NCI-H1694 treated with DMSO at 0.1 percent for 48 hours (cell line): ENCODE results near the gene RNU6-1.

Source experiments
- DNase-seq: peaks from one replicate; lab custom pipeline; 2025; lab: John Stamatoyannopoulos, UW

RNU6-1 gene

DNA sequence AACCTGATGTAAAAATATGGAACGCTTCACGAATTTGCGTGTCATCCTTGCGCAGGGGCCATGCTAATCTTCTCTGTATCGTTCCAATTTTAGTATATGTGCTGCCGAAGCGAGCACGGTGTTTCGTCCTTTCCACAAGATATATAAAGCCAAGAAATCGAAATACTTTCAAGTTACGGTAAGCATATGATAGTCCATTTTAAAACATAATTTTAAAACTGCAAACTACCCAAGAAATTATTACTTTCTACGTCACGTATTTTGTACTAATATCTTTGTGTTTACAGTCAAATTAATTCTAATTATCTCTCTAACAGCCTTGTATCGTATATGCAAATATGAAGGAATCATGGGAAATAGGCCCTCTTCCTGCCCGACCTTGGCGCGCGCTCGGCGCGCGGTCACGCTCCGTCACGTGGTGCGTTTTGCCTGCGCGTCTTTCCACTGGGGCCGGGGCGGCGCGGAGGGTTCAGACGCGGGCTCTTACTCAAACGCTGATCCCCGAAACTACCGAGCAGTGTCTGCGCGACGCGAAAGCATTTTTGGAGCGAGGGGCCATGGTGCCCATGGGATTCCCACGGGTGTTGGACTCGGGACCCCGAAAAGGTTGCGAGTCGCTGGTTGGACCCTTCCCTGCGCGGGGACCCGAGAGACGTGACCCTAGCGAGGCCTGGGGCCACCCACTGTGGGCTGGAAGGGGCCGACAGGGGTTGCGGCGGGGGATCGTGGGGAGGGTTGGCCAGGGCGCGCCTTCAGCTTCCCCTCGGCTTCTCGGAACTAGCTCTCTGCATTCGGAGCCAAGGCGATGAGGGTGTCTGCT, at the start of gene RNU6-1:
RNU6-1 (minus strand) TSS at position 117 of the 820 bp plus-strand sequence.
- peak; percentile 88 for DNase-seq

- no peak for DNase-seq
Measured at GRCh38 chr15:67887776-67888175, 47.9 kb upstream of the RNU6-1 start.

- no peak for DNase-seq
Measured at GRCh38 chr15:67885861-67886260, 46.0 kb upstream of the RNU6-1 start.

- no peak for DNase-seq
Measured at GRCh38 chr15:67885175-67885523, 45.3 kb upstream of the RNU6-1 start.

DNA sequence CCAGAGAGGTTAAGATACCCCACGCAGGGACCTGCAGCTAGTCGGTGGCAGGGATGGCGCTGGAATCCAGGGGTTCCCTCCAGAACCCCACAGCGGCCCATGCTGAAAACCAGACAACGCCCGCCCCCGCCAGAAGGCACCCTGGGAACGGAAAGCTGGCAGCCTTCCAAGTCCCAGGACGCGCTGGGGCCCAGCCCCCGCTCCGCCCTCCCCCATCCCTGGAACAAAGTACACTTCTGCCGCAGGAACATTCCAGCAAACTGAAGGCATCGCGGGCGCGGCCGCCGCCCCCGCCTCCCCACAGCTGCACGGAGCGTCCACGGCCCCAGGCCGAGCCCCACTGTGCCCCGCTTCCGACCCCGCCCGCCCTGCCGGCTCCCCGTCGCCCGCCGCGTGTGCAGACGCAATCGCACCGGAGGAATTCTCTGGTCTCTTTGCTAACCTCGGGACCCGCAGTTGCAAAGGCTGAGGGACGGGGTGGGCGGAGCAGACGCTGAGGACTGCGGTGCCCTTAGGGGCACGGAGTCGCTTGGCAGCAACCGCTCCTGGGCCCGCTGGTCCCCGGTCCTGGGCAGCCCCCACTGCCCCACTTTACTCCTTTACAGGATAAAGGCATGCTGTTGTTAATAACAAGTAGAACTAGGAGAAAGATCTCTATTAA, 44.8 kb upstream of the RNU6-1 start:
- peak; percentile 18 for DNase-seq

GRCh38 chr15:67884009-67884408, 44.2 kb upstream of the RNU6-1 start:
- DNase-seq, result no peak

- no peak for DNase-seq
Measured at GRCh38 chr15:67883234-67883773, 43.5 kb upstream of the RNU6-1 start.

DNA sequence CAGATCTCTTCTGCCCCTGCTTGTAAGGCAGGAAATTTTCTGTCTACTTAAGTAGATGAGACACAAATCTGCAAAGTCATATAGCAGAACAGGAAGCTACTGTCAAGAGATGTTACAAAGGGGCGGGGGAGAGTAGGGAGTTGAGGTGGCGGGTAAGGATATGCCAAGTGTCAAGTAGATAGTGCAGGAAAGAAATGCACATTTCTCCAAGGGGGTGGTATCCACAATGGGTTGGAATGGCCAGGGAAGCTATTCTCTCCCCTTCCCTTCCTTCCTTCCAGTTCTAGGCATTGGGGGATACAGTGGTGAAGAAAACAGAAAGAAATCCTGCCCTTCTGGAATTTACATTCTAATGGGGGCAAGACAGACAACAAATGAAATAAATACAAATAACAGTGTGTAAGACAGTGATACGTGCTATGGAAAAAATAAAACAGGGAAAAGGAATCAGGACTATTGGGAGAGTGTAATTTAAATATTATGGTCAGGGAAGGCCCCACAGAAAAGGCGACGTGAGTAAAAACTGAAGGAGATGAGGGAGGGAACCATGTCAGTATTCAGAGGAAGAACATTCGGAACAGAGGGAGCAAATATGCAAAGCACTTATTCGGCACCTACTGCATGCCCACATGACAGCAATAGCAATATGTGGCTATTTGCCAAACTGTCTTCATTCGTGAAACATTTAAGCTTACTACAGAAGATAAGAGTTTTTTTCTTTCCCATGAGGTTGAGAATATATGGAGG, 42.8 kb upstream of the RNU6-1 start:
- DNase-seq, result no peak

DNA sequence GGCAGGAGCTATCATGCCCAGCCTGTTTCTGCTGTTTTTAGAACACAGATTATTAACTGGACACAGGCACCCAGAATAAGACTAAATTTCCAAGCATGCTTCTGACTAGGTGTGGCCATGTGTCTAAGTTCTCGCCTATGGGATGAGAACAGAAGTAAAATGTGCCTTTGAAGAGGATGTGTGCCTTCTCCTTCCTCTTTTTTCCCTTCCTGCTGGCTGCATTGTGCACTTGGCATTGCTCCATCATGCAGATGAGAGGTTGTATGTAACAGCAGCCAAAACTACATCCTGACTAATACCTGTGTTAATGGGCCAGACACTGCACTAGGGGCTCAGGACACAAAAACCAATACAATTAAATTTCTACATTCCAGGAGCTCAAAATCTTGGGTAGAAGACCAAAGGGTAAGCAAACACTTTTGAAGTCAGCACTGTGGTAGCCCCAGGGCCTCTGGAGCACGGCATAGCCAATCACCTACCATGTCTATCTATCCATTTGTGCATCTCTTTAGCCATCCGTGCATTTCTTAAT, 40.9 kb upstream of the RNU6-1 start:
- DNase-seq, result no peak

DNA sequence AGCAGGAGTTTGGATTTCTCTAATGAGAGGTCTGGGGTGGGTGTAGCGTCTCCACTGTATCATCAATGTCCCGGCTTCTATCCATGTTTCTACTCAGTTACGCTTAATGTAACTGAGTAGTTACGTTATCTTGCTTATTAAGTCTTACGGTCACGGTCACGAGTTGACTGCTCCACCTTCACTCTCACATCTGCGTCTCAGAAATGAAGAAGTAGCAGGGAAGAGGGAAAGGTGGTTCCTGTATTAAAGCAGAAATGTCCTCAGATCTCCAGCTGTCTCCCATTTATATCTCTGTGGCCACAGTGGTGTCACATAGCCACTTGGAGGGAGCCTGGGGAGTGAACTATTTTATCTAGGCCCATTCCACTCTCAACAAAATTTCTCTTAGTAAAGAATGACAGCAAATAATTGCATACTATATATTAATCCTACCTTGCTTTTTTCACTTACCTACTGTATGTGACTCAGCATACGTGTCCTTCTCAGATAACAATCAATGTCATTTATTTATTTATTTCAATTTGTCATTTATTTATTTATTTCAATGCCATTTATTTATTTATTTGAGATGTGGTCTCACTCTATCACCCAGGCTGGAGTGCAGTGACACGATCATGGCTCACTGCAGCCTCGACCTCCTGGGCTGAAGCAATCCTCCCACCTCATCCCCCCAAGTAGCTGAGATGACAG, 39.7 kb upstream of the RNU6-1 start:
- DNase-seq, result no peak

- DNase-seq, result no peak
Measured at GRCh38 chr15:67878712-67879206, 38.9 kb upstream of the RNU6-1 start.

DNA sequence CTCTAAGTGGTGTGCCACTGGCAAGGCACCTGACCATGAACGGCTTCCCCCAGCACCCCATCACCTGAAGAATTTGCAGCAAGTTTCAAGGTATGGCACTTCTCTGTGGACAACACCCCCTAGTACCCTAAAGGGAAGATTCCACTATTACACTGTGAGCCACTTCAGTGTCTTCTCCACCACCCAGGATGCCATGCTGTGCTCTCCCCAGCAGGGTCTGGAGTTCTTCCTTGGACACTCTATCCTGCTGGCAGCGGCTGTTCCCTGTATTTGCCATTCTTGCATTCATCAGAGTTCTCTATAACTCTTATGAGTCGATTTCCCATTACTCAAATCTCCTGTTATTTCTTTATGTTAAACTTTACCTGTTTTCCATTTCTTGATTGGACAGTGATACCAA, 33.9 kb upstream of the RNU6-1 start:
- DNase-seq, result no peak

DNA sequence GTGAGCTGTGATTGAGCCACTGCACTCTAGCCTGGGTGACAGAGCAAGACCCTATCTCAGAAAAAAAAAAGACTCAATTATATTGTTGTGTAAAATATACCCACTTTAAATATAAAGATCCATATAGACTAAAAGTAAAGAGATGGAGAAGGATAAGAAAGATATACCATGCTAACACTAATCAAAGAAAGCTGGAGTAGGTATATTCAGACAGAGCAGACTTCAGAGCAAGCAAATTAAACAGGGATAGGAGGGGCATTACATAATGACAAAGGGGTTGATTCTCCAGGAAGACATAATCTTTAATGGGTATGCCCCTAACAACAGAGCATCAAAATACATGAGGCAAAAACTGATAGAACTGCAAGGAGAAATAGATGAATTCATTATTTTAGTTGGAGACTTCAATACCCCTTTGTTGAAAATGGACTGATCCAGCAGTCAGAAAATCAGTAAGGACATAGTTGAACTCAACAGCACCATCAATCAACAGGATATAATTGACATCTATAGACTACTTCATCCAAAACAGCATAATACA, 31.1 kb upstream of the RNU6-1 start:
- no peak for DNase-seq

DNA sequence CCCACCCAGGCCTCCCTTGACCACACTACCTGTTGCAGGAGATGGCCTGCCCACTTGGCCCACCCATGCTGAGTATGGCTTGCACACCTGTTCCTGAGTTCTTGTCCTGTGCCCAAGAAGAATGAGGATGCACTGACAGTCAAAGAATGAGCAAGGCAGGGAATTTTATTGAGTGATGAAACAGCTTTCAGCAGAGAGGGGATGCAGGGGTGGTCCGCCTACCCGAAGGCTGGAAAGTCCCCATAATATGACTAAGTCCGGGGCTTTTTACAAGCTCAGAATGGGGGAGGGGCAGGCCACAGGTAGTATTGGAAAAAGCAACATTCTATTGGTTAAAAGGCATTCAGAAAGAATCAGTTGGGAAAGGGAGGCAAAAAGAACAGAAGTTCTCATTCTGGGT, 29.9 kb upstream of the RNU6-1 start:
- DNase-seq, result no peak

DNA sequence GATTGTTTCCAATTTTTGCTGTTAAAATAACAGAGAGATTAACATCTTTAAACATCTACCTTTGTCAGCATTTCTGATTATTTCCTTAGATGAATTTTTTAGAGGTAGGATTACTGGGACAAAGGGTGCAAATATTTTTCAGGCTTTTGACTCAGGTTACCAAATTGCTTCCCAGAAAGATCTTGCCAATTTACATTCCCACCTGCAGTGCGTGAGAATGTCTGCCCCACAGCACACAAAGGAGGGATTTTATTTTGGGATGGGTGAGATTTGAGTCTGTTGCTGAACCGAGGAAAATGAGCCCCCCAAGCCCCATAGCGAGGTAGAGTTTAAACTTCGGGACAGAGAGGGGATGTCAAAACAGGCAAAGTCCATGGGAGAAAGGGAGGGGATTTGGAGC, 25.9 kb upstream of the RNU6-1 start:
- no peak for DNase-seq

- no peak for DNase-seq
Measured at GRCh38 chr15:67865331-67865730, 25.5 kb upstream of the RNU6-1 start.

DNA sequence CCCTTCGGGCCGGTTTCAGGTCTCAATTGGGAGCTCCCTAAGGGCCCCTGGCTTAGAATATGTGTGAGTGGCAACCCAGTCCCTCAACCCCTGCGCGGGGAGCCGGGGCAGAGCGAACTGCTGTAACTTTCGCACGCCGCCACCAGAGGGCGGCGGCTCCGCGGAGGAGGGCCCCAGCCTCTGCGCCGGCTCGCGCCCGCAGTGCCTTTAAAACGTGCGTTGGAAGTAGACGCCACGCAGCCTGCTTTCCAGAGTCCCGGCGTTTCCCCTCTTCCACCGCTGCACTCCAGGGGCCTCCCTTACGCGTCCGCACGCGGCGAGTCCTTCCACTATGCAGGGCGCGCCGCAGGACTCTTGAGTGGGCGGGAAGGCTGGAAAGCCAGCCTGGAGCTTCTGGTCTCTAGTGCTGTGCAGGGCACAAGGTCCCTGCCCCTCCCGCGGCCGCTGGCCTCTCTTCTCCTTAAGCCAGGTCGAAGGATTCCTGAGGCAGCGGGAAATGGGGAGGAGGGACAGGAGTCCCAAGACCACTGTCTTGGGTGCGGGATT, 23.7 kb upstream of the RNU6-1 start:
- peak; percentile 42 for DNase-seq

- DNase-seq, result no peak
Measured at GRCh38 chr15:67862750-67863441, 23.1 kb upstream of the RNU6-1 start.

DNA sequence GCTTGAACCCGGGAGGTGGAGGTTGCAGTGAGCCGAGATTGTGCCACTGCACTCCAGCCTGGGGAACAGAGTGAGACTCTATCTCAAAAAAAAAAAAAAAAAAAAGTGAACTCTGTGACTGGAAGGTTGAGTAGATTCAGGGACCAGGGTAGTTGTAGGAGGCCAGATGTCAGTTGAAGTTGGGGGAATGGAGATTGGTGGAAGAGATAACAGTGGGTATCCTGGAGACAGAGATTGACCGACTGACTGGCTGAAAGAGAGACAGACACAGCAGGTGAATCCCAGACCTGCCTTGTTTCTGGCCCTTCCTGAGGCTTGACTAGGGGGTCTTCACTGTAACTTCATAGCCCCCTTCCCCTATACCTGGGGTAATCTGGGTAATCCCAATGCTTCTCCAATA, 22.1 kb upstream of the RNU6-1 start:
- no peak for DNase-seq

DNA sequence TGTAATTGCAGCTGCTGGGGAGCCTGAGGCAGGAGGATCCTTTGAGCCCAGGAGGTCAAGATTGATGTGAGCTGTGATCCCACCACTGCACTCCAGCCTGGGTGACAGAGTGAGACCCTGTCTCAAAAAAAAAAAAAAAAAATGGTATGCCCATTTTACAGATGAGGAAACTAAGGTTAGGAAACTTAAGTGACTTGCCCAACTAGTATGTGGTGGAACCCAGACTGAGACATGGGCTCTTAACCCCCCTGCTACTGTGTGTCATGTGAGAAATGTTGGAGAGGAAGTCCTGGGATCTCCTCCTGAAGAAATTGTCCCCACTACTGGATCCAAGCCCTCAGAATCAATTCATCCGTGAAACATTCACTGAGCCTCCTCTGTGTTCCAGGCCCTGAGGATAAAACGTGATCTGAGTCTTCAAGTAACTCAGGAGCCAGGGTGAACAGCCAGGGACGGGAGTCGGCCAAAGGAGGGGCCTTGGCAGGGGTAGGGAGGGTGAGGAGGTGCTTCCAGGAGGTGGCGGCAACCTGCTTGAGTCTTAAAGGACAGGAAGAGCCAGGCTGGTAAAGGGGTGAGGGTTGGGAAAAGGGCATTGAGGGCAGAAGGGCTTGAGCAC, 19.6 kb upstream of the RNU6-1 start:
- DNase-seq, result no peak
